Lower leg skin (tissue), 3 donors: Measurements from ENCODE around the gene CHTF18.

Experiments used
- POLR2A ChIP-seq, 2 donors: fragments of 450-650 bp; IDR thresholded peaks; one replicate each; pipeline ENCODE4 v1.6.1; 2016 to 2017; ENCODE audit warnings: antibody characterized with exemption in 2 of 2, mild to moderate bottlenecking in 1 of 2, moderate library complexity in 1 of 2
- TF ChIP-seq, protein P1 (sequence below), 3 donors: fragments of 450-650 bp; IDR thresholded peaks; one replicate each; pipeline ENCODE4 v1.5.1; 2016; ENCODE audit warnings: antibody characterized with exemption in 3 of 3, mild to moderate bottlenecking in 3 of 3, moderate library complexity in 2 of 3

DNA sequence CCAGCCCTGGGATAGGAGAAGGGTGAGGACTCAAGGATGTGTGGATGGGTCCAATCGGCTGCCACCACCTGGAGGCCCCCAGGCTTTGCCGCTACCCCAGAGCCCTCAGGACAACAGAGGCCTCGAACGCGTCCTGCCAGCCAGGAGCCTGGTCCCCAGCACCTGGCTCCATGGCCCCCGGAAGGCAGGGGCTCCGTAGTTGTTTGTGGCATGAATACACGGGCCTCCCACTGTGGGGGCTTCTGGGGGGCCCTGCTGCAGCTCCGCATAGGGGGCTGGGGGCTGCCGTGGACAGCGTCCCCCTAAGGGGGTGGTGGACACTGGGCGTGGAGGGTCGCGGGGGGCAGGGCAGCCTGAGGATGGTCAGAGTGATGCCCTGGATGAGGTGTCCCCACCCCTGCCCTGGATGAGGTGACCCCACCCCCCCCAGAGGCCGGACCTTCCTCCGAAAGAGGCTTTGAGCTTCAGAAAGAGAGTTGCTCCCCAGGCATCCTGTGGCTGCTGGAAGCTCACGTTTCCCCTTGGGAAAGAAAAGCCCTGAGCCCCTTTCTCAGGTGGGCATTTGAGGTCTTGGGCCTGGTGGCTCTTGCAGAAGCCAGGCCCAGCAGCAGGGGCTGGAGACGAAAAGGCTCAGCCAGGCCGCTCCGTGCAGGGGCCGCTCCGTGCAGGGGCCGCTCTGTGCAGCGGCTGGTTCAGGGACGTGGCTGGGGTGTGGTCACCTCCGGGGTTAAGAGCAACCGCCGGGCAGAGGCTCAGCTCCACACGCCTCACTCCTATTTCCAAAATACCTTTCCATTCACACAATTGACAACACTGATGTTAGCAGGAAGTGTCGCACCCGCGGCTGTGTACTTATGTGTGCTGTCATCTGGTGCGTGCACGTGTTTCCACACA is 52.4 kb downstream of the CHTF18 start:
- no peak for TF ChIP-seq POLR2A (IDR thresholded peaks at IDR 0.05)
- TF ChIP-seq, protein P1, sequence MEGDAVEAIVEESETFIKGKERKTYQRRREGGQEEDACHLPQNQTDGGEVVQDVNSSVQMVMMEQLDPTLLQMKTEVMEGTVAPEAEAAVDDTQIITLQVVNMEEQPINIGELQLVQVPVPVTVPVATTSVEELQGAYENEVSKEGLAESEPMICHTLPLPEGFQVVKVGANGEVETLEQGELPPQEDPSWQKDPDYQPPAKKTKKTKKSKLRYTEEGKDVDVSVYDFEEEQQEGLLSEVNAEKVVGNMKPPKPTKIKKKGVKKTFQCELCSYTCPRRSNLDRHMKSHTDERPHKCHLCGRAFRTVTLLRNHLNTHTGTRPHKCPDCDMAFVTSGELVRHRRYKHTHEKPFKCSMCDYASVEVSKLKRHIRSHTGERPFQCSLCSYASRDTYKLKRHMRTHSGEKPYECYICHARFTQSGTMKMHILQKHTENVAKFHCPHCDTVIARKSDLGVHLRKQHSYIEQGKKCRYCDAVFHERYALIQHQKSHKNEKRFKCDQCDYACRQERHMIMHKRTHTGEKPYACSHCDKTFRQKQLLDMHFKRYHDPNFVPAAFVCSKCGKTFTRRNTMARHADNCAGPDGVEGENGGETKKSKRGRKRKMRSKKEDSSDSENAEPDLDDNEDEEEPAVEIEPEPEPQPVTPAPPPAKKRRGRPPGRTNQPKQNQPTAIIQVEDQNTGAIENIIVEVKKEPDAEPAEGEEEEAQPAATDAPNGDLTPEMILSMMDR (IDR thresholded peaks at IDR 0.05) = no peak
